ACC112 (cell line): ENCODE data around the gene BICDL1.

Experiments
- H2AFZ ChIP-seq: fragments of 200-600 bp; sonication (generic); one replicate; pipeline ENCODE4 v1.6.0; 2017; ENCODE audit warnings: antibody characterized with exemption, low read length; ENCODE audit not compliant: unreplicated experiment
- H3K27ac ChIP-seq: fragments of 200-600 bp; sonication (generic); 2 replicates; pipeline ENCODE4 v1.5.1; 2014; ENCODE audit warnings: low read depth, mild to moderate bottlenecking, antibody characterized with exemption, low read length, moderate library complexity
- H3K27me3 ChIP-seq: fragments of 200-600 bp; sonication (generic); 2 replicates; pipeline ENCODE4 v1.6.1; 2014; ENCODE audit warnings: mild to moderate bottlenecking, antibody characterized with exemption, low read length, moderate library complexity, mixed read lengths; ENCODE audit not compliant: insufficient read depth
- H3K36me3 ChIP-seq: fragments of 200-600 bp; sonication (generic); 2 replicates; pipeline ENCODE4 v1.6.1; 2016; ENCODE audit warnings: mild to moderate bottlenecking, antibody characterized with exemption, low read length, moderate library complexity, mixed read lengths; ENCODE audit not compliant: insufficient read depth
- H3K4me1 ChIP-seq: fragments of 200-600 bp; sonication (generic); one replicate; pipeline ENCODE4 v1.6.1; 2016; ENCODE audit warnings: low read length, mixed read lengths; ENCODE audit not compliant: insufficient read depth, unreplicated experiment, control insufficient read depth
- H3K4me3 ChIP-seq: fragments of 200-600 bp; sonication (generic); 2 replicates; pipeline ENCODE4 v1.5.1; 2014; ENCODE audit warnings: mild to moderate bottlenecking, low read depth, low read length
- H3K79me2 ChIP-seq: fragments of 200-600 bp; sonication (generic); one replicate; pipeline ENCODE4 v1.6.0; 2016; ENCODE audit warnings: low read length; ENCODE audit not compliant: control insufficient read depth, unreplicated experiment, insufficient read depth

Gene BICDL1

DNA sequence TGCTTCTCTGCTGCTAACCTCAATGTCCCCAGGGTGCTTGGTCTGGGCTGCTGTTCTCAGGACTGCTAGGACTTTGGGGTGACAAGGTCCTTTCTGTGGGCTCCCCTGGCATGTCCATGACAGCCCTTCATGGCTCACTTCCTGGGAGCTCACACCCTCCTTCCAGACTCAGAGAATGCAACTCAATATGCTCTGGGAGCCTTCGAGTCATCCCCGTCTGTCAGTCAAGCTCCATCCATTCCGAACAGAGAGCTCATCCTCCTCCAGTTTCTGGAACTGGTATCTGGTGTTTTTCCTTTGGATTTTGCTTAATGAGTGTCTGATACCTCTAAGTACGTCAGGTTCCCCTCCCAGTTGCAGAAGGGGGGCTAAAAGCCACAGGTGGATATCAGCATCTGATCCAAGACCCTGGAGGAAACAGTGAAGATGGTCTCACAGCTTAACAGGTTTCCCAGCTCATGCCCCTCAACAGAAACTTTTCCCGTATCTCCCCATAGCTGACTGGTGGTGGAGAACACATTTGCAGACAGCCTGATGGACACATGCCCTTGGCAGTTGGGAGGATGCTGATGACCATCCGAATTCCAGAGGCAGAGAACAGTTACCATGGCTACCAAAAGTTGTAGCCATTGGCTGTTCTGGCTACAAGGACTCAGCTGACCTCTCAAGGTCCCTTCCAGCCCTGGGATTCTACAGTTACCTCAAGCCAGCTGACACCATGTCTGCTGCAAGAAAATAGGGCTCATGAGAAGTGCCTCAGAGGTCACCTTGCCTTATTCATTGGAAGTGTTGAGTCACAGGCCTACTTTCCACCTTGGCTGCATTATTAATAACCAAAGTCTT, 137.0 kb downstream of the BICDL1 start:
- Histone ChIP-seq H3K4me3 (no peak overlapping the region), H2AFZ (no peak overlapping the region), H3K4me1 (peaks cover 23% of the 10 kb centered on the region), H3K36me3 (peaks cover 17% of the 10 kb centered on the region; the same call in 1 of the 2 replicates), H3K27ac (peak overlapping the region; percentile 68), H3K27me3 (no peaks in the 10 kb centered on the region), H3K79me2 (no peaks in the 10 kb centered on the region)

DNA sequence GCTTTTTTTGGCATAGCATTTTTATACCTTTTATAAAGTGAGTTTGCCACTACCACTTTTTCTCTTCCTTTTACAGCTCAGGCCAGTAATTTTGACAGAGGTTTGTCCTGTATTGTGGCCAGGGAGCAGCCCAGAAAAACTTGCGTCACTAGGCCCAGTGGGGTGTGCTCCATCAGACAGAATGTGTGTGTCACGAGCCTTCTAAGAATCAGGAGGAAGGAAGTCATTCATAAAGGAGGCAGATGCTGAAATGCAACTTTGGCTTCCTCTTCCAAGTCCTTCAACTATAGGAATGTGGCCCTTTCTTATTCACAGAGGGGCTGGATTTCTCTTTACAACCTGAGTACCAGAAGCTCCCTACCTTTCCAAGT, 137.6 kb downstream of the BICDL1 start:
- H2AFZ ChIP-seq = no peak overlapping the region
- no peak overlapping the region for H3K4me3 ChIP-seq
- peaks cover 23% of the 10 kb centered on the region for H3K4me1 ChIP-seq
- H3K27me3 ChIP-seq = no peaks in the 10 kb centered on the region
- no peaks in the 10 kb centered on the region for H3K79me2 ChIP-seq
- peak overlapping the region; percentile 68 for H3K27ac ChIP-seq
- peaks cover 23% of the 10 kb centered on the region; the same call in 1 of the 2 replicates for H3K36me3 ChIP-seq

DNA sequence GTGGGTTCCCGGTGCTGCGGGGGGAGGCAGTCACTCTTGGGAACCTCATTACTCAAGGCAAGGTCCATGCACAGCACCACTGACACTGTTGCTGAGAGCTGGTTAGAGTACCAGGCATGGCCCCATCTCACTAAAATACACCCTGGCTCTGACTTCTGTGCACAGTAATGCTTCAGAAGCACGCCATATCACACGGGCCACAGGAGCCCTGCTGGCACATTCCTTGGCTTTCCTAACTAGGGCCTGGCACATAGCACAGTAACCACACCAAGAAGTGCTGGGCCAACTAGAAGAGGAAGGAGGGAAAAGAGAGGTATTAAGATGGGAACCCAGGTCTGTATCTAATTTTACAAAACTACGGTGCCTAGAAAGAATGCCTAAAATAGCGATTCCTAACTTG, 141.0 kb downstream of the BICDL1 start:
- Histone ChIP-seq H3K4me1 (peaks cover 23% of the 10 kb centered on the region), H2AFZ (no peak overlapping the region), H3K79me2 (no peaks in the 10 kb centered on the region), H3K27ac (no peak overlapping the region), H3K27me3 (no peaks in the 10 kb centered on the region), H3K36me3 (peaks cover 54% of the 10 kb centered on the region; the same call in 1 of the 2 replicates), H3K4me3 (no peak overlapping the region)

DNA sequence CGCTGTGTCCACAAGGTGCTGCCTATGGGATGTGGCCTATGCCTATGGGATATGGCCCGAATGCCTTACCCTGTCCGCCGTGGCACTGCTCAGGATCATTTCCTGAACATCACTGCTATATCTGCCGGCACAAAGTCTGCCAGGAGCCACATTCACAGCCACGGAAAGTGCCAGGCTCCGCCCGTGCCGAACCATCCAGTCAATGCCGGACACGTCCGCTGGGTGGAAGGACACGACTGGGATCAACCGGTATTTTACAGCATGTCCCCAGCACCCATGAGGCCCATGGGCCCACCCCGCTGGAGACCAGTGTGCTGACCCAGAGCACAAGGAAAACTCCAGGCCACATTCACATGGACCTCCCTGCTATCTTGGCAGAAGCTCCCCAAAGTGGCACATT, 142.1 kb downstream of the BICDL1 start:
- H3K4me1 ChIP-seq = peaks cover 14% of the 10 kb centered on the region
- H2AFZ ChIP-seq = no peak overlapping the region
- H3K79me2 ChIP-seq = no peaks in the 10 kb centered on the region
- no peak overlapping the region for H3K27ac ChIP-seq
- no peaks in the 10 kb centered on the region for H3K27me3 ChIP-seq
- no peak overlapping the region for H3K4me3 ChIP-seq
- peaks cover 56% of the 10 kb centered on the region; the same call in 1 of the 2 replicates for H3K36me3 ChIP-seq

DNA sequence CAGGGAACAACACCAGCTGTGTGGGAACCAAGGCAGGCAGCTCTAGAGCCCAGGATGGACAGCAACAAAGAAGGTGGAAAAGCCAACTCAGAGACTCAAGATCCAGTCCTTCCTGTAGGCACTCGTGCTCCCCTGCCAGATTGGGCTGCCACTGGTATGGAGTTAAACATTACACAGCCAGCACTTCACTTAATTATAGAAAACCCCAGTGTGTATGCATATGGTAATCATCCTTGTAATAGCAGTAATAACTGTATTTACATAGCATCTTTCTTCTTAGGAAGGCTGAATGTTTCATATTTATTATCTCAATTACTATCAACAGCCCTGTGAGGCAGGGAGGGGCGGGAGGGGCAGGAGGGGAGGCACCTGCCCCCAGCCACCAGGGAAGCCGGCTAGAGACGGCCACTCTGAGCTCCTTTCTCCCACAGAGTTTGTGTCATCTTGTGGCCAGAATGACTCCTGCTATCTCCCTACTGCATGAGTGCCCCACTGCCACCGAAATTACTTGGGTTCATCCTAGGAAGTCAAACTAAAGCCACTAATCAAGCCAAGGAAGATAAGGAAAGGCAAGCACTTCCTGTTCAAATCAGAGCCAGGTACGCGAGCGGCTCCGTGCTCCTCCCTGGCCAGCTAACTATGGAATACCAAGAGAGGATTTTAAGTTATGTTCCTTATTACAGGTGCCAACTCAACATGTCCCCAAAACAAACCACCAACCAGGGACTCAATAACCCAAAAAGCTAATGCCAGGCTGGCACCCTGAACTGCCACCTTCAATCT, 143.2 kb downstream of the BICDL1 start:
- Histone ChIP-seq H3K4me1 (peaks cover 2% of the 10 kb centered on the region), H3K4me3 (no peak overlapping the region), H3K79me2 (no peaks in the 10 kb centered on the region), H3K27me3 (no peaks in the 10 kb centered on the region), H3K27ac (no peak overlapping the region), H3K36me3 (peaks cover 65% of the 10 kb centered on the region; the same call in 1 of the 2 replicates), H2AFZ (no peak overlapping the region)

DNA sequence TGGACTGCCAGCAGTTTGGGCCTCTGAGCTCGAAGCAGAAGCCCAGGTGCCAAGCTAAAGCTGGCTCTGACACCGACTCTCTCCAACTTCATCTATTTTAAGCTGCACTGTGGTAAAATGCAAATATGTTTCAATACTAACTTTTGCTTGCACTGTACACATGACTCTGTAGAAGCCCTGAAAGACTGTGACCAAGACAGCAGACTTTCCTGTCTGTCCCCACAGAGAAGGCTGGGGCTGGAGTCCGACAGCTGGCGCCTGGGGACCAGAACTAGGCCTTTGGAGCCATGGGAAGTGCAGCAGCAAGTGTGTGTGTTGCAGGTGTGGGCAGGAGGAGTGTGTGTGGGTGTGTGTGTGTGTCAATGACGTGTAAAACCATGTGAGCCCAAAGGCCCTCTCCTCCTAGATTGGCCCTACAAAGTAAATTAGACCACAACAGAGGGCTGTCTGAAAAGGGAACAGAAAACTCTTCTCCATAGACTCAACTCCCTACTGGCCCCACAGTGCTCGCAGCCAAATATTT, 143.9 kb downstream of the BICDL1 start:
- Histone ChIP-seq H3K27ac (no peak overlapping the region), H3K79me2 (no peaks in the 10 kb centered on the region), H3K36me3 (peaks cover 60% of the 10 kb centered on the region; the same call in 1 of the 2 replicates), H3K4me3 (no peak overlapping the region), H3K27me3 (no peaks in the 10 kb centered on the region), H2AFZ (no peak overlapping the region), H3K4me1 (no peaks in the 10 kb centered on the region)

DNA sequence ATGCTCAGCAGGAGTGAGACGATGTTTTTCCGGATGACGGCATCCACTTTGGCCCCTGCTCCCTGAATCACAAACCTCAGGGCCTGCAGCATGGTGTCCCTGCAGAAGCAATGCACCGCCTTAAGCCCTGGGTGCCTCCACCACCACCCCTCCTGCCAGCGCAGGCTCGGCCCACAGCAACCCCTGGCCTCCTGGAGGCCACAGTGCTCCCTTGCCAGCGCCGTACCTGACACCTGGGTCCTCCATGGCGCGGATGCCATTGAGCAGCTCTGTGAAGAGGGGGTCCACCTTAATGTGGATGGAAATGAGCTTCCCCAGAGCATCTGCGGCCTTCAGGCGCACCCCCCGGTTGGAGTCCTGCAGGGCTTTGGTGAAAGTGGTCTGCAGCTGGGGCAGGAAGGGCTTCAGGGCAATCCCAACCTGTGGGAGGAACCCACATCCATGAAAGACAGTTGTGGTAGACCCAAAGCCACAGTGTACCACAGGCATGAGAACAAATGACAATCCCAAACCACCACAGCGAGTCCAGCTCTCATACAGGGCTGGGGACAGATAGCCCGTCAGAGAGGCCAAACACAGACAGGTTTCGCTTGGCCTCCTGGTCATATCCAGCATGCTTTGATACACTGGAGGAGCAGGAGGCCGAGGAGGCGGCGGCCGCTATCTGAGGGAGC, 145.4 kb downstream of the BICDL1 start:
- H3K36me3 ChIP-seq = peaks cover 57% of the 10 kb centered on the region; the same call in 1 of the 2 replicates
- H3K4me3 ChIP-seq = no peak overlapping the region
- no peaks in the 10 kb centered on the region for H3K79me2 ChIP-seq
- H3K27ac ChIP-seq = no peak overlapping the region
- H3K4me1 ChIP-seq = no peaks in the 10 kb centered on the region
- no peaks in the 10 kb centered on the region for H3K27me3 ChIP-seq
- no peak overlapping the region for H2AFZ ChIP-seq

DNA sequence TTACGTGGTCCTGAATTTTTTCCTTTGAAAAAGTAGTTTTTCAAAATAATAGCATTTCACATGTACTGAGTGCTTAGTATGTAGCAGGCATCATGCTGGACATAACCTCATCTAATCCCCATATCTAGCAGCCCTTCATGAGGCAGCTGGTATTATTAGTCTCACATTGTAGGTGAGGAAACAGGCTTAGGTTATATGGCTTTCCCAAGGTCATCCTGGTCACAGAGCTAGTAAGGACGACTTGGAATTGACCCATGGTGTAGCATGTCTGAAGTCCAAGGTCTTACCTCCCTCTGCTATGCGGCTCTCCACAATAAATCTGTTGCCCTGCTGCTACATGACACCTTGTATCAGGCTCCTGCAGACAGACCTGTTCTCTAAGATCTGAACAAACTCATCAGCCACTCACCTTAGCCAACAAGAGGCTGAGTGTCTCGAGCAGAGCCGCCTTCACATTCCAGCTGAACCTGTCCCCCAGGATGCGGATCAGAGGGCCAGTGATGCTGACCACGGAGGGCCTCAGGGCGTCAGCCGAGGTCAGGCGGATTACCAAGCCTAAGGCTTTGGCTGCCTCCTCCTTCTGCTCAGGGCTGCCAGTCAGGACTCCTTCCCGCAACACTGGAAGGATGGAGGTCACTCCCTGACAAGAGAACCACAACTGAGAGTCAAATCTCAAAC, 147.2 kb downstream of the BICDL1 start:
- Histone ChIP-seq H3K4me3 (no peak overlapping the region), H3K36me3 (peaks cover 60% of the 10 kb centered on the region; the same call in 1 of the 2 replicates), H3K4me1 (no peaks in the 10 kb centered on the region), H3K79me2 (peaks cover 2% of the 10 kb centered on the region), H3K27me3 (no peaks in the 10 kb centered on the region), H3K27ac (no peak overlapping the region), H2AFZ (no peak overlapping the region)

DNA sequence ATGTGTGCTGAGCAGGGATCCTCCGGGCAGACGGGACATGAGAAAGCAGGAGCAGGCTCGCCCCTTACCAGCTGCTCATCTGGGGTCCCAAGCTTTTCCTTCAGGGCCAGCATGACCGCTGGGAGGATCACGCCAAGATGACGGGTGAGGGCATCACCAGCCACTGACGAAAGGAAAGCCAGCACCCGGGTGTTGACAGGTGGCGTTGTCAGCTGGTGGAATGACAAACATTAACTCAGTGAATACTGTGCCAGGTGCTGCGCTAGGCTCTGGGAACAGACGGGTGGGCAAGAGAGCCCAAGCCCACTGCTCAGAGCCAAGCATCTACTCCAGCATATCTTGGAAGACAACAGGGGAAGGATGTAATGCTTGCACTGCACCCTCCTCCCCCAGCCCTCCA, 148.8 kb downstream of the BICDL1 start:
- Histone ChIP-seq H3K36me3 (peaks cover 59% of the 10 kb centered on the region), H3K79me2 (peaks cover 2% of the 10 kb centered on the region), H2AFZ (no peak overlapping the region), H3K27ac (no peak overlapping the region), H3K27me3 (no peaks in the 10 kb centered on the region), H3K4me3 (no peak overlapping the region), H3K4me1 (peaks cover 6% of the 10 kb centered on the region)

DNA sequence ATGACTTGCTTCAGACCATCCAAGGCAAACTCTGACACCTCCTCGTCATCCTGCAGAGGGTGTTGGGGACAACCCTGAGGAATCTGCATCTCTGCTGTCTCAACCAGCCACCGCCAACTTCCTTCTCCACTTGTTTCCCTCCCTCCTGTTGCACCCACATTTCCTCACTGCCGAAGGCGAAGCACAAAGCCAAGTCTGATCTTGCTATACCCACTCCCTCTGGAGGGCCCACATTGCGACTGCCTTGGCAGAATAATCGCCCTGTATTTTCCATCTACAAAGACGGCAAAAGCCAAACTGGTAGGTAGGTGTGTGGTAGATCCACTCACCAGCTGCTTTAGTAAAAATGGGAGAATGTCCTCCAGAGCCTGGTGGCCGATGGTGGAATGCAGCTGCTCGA, 149.3 kb downstream of the BICDL1 start:
- Histone ChIP-seq H3K36me3 (peaks cover 55% of the 10 kb centered on the region), H2AFZ (no peak overlapping the region), H3K79me2 (peaks cover 2% of the 10 kb centered on the region), H3K27ac (no peak overlapping the region), H3K4me3 (no peak overlapping the region), H3K27me3 (no peaks in the 10 kb centered on the region), H3K4me1 (peaks cover 6% of the 10 kb centered on the region)
